HG03196 (cell line): Measurements from ENCODE around the gene C16orf86.

Experiments used
- ATAC-seq: cut with Tn5 transposase; IDR thresholded peaks from one replicate; pipeline ENCODE4 v1.9.1; 2021; ENCODE audit not compliant: unreplicated experiment

The C16orf86 gene

DNA sequence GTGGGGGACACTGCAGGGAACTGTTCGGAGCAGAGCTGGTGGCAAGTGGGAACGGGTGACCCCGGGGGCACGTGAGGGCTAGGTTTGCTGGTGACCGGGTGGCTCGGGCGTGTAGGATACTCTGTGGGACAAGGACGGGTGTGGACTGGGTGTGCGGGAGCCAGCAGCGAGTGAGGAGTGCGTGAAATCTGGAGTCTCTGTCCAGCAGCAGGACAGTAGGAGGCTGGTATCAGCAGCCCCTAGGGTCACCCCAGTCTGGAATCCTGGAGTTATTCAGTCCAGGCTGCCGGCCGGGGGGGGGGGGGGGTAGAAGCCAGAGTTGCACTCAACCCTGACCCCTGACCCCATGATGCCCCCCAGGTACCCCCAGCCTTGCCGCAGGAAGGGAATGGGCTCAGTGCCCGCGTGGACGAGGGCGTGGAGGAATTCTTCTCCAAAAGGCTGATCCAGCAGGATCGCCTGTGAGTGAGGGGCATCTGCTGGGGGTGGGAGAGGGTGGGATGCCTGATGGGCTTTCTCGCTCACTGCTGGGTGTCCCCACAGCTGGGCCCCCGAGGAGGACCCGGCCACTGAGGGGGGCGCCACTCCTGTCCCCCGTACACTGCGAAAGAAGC is 12.7 kb upstream of the C16orf86 start:
- no peak for ATAC-seq

- ATAC-seq: no peak
Observed at GRCh38 chr16:67654403-67654911, 12.2 kb upstream of the C16orf86 start.

- no peak for ATAC-seq
Observed at GRCh38 chr16:67655363-67655762, 11.3 kb upstream of the C16orf86 start.

GRCh38 chr16:67656344-67657016 is 10.1 kb upstream of the C16orf86 start:
- no peak for ATAC-seq

- no peak for ATAC-seq
Observed at GRCh38 chr16:67657017-67657608, 9.5 kb upstream of the C16orf86 start.

GRCh38 chr16:67657751-67658518 is 8.7 kb upstream of the C16orf86 start:
- ATAC-seq: no peak

- no peak for ATAC-seq
Observed at GRCh38 chr16:67658849-67659674, 7.6 kb upstream of the C16orf86 start.

DNA sequence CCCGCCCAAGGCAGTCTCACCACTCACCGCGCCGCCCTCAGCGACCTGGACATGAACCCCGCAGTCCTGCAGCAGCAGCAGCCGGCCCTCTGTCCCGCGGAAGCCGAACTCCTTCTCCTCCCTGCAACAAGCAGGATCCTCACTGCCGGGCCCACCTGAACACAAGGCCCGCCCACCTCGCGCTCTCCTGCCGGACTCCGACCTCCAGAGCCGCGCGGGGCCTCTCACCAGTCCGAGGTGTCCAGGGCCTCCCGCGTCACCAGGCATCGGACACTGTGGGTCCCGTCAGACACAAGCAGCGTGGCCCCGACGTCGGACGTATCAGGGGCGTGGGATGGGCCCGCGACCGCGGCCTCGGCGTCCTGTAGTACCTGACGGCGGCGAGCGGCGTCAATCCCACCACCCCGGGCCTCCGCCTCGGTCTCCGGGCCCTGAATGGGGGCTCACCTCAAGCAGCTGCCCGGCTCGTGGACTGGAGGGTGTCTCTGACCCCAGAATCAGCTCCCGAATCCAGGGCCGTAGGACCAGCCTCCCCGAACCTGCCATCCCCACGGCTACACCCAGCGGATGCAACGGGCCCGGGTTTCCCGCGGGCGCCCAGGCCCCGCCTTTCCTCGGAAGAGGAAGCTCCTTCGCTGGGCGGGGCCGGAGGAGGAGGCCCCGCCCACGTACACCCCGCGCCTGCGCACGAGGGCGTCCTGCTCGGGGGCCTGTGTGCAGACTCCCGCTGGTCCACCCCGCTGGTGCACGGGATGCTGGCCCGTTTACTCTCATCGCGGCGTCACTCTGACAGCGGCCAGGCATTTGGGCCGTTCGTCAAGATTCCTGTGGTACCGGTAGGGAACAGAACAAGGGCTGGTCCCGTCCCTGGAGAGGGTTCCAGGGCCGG is 6.7 kb upstream of the C16orf86 start, which contains the start of gene ACD:
Gene ACD (minus strand): TSS at position 586 of the 889 bp plus-strand sequence. CDS start 40 bp downstream, at position 546.
- peak; percentile 48 for ATAC-seq

- peak; percentile 63 for ATAC-seq
Observed at GRCh38 chr16:67660564-67661028, 6.0 kb upstream of the C16orf86 start, which contains the start of gene PARD6A. PARD6A (plus strand) TSS chr16:67660960; CDS start chr16:67661039, 79 bp downstream.

DNA sequence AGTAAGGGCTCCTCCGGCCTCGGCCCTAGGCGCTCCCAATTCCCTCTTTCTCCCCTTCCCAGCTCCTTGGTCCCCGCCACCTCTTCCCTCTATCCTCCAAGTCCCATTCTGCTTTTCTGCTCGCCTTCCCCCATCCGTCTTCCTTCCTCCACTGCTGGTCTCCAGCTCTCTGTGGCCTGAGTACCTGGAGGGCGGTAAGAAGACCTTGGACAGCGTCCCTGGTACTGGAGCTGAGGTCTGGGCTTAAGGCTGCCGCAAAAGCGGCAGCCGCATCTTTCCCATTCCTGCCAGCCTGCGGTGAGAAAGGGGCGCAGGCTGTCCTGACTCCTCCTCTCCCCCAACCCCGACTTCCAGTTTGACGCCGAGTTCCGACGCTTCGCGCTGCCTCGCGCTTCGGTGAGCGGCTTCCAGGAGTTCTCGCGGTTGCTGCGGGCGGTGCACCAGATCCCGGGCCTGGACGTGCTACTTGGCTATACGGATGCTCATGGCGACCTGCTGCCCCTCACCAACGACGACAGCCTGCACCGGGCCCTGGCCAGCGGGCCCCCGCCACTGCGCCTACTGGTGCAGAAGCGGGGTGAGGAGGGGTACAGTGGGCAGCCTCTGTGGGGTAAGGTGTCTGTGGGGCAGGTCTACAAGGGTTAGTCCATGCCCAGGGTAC is 5.4 kb upstream of the C16orf86 start:
- ATAC-seq: no peak

- ATAC-seq: no peak
Observed at GRCh38 chr16:67661886-67662652, 4.5 kb upstream of the C16orf86 start.

- no peak for ATAC-seq
Observed at GRCh38 chr16:67662653-67663010, 4.0 kb upstream of the C16orf86 start.

- ATAC-seq: no peak
Observed at GRCh38 chr16:67663151-67663876, 3.3 kb upstream of the C16orf86 start.

- no peak for ATAC-seq
Observed at GRCh38 chr16:67663877-67664222, 2.8 kb upstream of the C16orf86 start.

DNA sequence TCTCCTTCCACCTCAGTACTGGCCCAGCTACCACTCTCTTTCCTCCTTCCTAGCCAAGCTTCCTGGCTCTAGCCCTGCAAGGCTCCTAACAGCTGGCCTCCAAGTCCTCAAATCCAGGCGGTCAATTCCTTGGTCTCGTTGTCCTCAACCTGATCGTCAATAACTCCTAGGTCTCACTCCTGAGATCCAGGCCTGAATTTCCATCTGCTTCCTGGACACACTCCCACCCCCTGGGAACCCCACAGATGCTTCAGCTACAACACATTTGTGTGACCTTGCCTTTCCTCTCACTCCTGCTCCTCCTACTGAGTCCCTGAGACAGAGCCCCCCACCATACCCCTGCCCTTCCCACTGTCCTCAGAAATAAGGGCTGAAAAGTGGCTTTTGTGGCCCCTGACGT is 2.4 kb upstream of the C16orf86 start:
- no peak for ATAC-seq

DNA sequence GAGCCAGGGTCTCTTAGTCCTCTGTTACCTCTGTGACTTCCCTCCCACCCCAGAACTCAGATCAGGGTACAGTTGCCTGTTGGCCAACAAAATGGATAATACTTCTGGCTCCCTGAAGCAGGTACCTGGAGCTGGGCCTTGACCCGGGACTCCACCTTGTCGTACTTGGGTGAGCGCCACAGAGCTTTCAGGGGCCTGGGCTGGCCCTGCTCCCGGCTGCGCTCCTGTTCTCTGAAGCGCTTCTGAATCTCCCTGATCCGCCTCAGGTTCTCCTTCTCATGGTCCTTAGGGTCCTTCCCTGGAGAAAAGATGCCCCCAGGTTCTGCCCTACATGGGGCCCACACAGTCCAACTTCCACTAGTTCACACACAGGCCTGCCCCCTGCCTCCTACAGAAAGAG is 1.7 kb upstream of the C16orf86 start:
- no peak for ATAC-seq

DNA sequence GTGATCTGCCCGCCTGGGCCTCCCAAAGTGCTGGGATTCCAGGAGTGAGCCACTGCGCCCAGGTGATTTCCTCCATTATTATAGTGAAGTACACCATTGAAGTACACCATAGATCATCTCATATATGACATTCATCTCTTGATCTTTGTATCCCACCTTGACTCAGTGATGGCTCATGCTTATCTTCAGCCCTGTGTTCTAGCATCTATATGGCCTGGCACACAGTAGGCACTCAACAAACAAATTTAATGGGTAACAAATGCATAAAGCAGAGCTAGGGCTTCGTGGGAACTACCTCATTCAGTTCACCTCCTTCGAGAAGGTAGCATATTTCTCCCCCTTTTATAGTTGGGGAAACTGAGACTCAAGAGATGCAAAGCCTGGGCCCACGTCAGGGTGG is 1.0 kb upstream of the C16orf86 start:
- no peak for ATAC-seq
